Esophagus squamous epithelium (tissue), 4 donors: ENCODE data around the gene DNAH9.

Source experiments
- POLR2A ChIP-seq, 4 donors: fragments of 450-650 bp; IDR thresholded peaks; one replicate each; pipeline ENCODE4 v1.6.1; 2017; ENCODE audit warnings: antibody characterized with exemption in 4 of 4, mild to moderate bottlenecking in 4 of 4, moderate library complexity in 3 of 4
- TF ChIP-seq, protein P1 (sequence below), 6 experiments: fragments of 450-650 bp in 4 of 6; fragments of 200-600 bp in 2 of 6; sonication (generic) in 2 of 6; IDR thresholded peaks; one replicate each; pipeline ENCODE4 v1.5.1; 2016 to 2019; ENCODE audit warnings: antibody characterized with exemption in 6 of 6, mild to moderate bottlenecking in 4 of 6, moderate library complexity in 4 of 6

DNA sequence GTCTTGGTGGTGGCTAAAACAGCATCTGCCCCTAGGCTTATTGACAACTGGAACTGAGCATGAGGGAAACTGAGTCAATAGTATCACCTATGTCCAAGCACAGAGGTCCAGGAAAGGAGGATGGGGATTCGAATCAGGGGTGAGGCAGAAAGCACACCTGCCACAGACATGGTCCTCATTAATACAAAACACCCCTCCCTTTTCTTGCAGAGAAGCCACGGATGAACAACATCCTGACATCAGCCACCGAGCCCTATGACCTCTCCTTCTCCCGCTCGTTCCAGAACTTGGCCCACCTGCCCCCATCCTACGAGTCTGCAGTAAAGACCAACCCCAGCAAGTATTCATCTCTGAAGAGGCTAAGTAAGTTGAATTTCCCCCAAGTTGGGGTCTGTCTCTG lies 42.7 kb upstream of the DNAH9 start:
- TF ChIP-seq, protein P1, sequence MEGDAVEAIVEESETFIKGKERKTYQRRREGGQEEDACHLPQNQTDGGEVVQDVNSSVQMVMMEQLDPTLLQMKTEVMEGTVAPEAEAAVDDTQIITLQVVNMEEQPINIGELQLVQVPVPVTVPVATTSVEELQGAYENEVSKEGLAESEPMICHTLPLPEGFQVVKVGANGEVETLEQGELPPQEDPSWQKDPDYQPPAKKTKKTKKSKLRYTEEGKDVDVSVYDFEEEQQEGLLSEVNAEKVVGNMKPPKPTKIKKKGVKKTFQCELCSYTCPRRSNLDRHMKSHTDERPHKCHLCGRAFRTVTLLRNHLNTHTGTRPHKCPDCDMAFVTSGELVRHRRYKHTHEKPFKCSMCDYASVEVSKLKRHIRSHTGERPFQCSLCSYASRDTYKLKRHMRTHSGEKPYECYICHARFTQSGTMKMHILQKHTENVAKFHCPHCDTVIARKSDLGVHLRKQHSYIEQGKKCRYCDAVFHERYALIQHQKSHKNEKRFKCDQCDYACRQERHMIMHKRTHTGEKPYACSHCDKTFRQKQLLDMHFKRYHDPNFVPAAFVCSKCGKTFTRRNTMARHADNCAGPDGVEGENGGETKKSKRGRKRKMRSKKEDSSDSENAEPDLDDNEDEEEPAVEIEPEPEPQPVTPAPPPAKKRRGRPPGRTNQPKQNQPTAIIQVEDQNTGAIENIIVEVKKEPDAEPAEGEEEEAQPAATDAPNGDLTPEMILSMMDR (IDR thresholded peaks at IDR 0.05): no peak
- no peak for TF ChIP-seq POLR2A (IDR thresholded peaks at IDR 0.05)
